ELF-1 (cell line): Measurements from ENCODE around the gene CARD10.
"Not testable (repeated sequence)": the region's sequence is repeated elsewhere in the genome, so short reads cannot be mapped to it uniquely, and the experiment has no call there.

Experiments
- DNase-seq: peaks from one replicate; pipeline ENCODE4 v3.0.0-alpha.2; 2016; ENCODE audit warnings: low read depth, low spot score

The CARD10 gene

GRCh38 chr22:37553725-37554124 is 34.5 kb upstream of the CARD10 start:
- no peak for DNase-seq

- DNase-seq = peak; percentile 84
Observed at GRCh38 chr22:37552524-37553163, 33.4 kb upstream of the CARD10 start.

GRCh38 chr22:37551981-37552380 is 32.8 kb upstream of the CARD10 start:
- no peak for DNase-seq

- DNase-seq = not testable (repeated sequence)
Observed at GRCh38 chr22:37550921-37551320, 31.7 kb upstream of the CARD10 start.

GRCh38 chr22:37549704-37550059 is 30.5 kb upstream of the CARD10 start:
- peak; percentile 65 for DNase-seq

GRCh38 chr22:37547251-37547741 is 28.1 kb upstream of the CARD10 start:
- DNase-seq = no peak

GRCh38 chr22:37546437-37547250 is 27.4 kb upstream of the CARD10 start:
- peak; percentile 82 for DNase-seq

GRCh38 chr22:37545703-37546436 is 26.7 kb upstream of the CARD10 start:
- DNase-seq = peak; percentile 91

GRCh38 chr22:37544955-37545702 is 25.9 kb upstream of the CARD10 start:
- peak; percentile 93 for DNase-seq

- no peak for DNase-seq
Observed at GRCh38 chr22:37542959-37543358, 23.7 kb upstream of the CARD10 start.

GRCh38 chr22:37542416-37542815 is 23.2 kb upstream of the CARD10 start:
- DNase-seq = not testable (repeated sequence)

GRCh38 chr22:37539790-37540189 is 20.6 kb upstream of the CARD10 start:
- DNase-seq = not testable (repeated sequence)

- peak; percentile 95 for DNase-seq
Observed at GRCh38 chr22:37538590-37539357, 19.6 kb upstream of the CARD10 start.

- no peak for DNase-seq
Observed at GRCh38 chr22:37535159-37535558, 15.9 kb upstream of the CARD10 start.

- no peak for DNase-seq
Observed at GRCh38 chr22:37534445-37534844, 15.2 kb upstream of the CARD10 start.

GRCh38 chr22:37533995-37534394 is 14.8 kb upstream of the CARD10 start:
- DNase-seq = no peak

- no peak for DNase-seq
Observed at GRCh38 chr22:37529652-37530345, 10.6 kb upstream of the CARD10 start.

- not testable (repeated sequence) for DNase-seq
Observed at GRCh38 chr22:37527952-37528351, 8.7 kb upstream of the CARD10 start.

- not testable (repeated sequence) for DNase-seq
Observed at GRCh38 chr22:37527081-37527752, 8.0 kb upstream of the CARD10 start.

- no peak for DNase-seq
Observed at GRCh38 chr22:37526376-37526775, 7.2 kb upstream of the CARD10 start.
